Measurements from ENCODE around the gene SRSF3. TPM values are rescaled to one million over a fixed set of nuclear protein-coding genes. Genes with fewer than 3 reads are reported as not detected.

The SRSF3 gene
- total and polyA plus RNA-seq, 9 of the 15 experiments (the other 6 are each of a cell fraction or from before 2014, with no cell fraction given) = 337 to 1,200 (median 518) TPM

DNA sequence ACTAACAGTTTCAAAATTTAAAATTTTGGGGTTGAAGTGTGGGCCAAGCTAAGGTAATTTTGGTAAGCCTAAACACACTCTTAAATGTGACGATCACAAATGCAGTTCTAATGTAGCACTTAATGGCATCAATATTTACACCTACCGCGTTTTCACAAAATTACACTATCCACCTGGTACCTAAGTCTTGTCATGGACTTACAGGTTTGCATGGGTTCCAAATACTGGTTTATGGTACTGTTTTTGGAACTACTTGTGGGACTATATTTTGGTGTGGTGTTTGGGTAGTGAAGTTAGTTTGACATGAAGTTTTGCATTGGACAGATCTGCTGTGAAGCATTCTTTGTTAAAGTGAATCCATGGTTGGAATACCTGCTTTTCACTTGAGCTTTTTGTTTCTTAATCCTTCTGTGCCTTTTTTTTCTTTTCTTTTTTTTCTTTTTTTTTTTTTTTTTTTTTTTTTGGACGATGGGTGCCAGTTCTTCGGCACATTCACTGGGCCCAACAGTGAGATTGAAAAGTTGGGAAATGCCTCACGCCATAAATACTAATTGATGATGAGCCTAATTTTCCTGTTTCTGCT, 6.5 kb downstream of the SRSF3 start (continued):
- TF ChIP-seq POLR2AphosphoS5 (IDR thresholded peaks at IDR 0.05; ENCODE audit: control insufficient read depth, insufficient read depth, low read depth, low read length) = peak; percentile 58; the same call in 1 of the 2 replicates
- TF ChIP-seq SAP30 (IDR thresholded peaks at IDR 0.05; ENCODE audit: borderline replicate concordance, insufficient read depth, low read depth, low read length, poor library complexity, severe bottlenecking) = no peak
- TF ChIP-seq ZSCAN29 (IDR thresholded peaks at IDR 0.05) = no peak
- TF ChIP-seq POLR2B (IDR thresholded peaks at IDR 0.05; ENCODE audit: low read depth, partially characterized antibody) = peak; percentile 34
- peak; percentile 70 for TF ChIP-seq NFXL1 (CRISPR knock-in tag; IDR thresholded peaks at IDR 0.05)
- no peak for TF ChIP-seq ZNF830 (CRISPR knock-in tag; IDR thresholded peaks at IDR 0.05)
- no peak for TF ChIP-seq ZNF668 (CRISPR knock-in tag; IDR thresholded peaks at IDR 0.05)
- no peak for TF ChIP-seq TOE1 (IDR thresholded peaks at IDR 0.05; ENCODE audit: borderline replicate concordance)
- TF ChIP-seq TOE1 (CRISPR knock-in tag; IDR thresholded peaks at IDR 0.05; ENCODE audit: borderline replicate concordance, low read depth) = no peak
- no peak for TF ChIP-seq KLF1 (tag; IDR thresholded peaks at IDR 0.05)
- no peak for TF ChIP-seq ZKSCAN8 (CRISPR knock-in tag; IDR thresholded peaks at IDR 0.05)
- no peak for TF ChIP-seq ZC3H8 (IDR thresholded peaks at IDR 0.05)
- TF ChIP-seq, protein P1, sequence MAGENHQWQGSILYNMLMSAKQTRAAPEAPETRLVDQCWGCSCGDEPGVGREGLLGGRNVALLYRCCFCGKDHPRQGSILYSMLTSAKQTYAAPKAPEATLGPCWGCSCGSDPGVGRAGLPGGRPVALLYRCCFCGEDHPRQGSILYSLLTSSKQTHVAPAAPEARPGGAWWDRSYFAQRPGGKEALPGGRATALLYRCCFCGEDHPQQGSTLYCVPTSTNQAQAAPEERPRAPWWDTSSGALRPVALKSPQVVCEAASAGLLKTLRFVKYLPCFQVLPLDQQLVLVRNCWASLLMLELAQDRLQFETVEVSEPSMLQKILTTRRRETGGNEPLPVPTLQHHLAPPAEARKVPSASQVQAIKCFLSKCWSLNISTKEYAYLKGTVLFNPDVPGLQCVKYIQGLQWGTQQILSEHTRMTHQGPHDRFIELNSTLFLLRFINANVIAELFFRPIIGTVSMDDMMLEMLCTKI (IDR thresholded peaks at IDR 0.05; ENCODE audit: partially characterized antibody) = no peak
- TF ChIP-seq TFAM (CRISPR knock-in tag; conservative IDR thresholded peaks at IDR 0.05) = no peak
- TF ChIP-seq HNRNPUL1 (IDR thresholded peaks at IDR 0.05; ENCODE audit: low read length) = no peak
- 0 out of 2 replicates have a peak, but pooled peaks have one; percentile 23 for TF ChIP-seq ILF3 (IDR thresholded peaks at IDR 0.05; ENCODE audit: borderline replicate concordance)
- TF ChIP-seq HDAC8 (tag; IDR thresholded peaks at IDR 0.05) = no peak
- TF ChIP-seq JUND (IDR thresholded peaks at IDR 0.05; ENCODE audit: borderline replicate concordance, low read depth, low read length) = no peak
- no peak for TF ChIP-seq JUND (tag; IDR thresholded peaks at IDR 0.05; ENCODE audit: borderline replicate concordance, low read depth, low read length)
- TF ChIP-seq, protein P2, sequence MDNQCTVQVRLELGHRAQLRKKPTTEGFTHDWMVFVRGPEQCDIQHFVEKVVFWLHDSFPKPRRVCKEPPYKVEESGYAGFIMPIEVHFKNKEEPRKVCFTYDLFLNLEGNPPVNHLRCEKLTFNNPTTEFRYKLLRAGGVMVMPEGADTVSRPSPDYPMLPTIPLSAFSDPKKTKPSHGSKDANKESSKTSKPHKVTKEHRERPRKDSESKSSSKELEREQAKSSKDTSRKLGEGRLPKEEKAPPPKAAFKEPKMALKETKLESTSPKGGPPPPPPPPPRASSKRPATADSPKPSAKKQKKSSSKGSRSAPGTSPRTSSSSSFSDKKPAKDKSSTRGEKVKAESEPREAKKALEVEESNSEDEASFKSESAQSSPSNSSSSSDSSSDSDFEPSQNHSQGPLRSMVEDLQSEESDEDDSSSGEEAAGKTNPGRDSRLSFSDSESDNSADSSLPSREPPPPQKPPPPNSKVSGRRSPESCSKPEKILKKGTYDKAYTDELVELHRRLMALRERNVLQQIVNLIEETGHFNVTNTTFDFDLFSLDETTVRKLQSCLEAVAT (IDR thresholded peaks at IDR 0.05) = peak in 1 of 2 experiments; percentile 37; a peak in 1 of 4 replicates
- no peak for TF ChIP-seq MIER1 (IDR thresholded peaks at IDR 0.05; ENCODE audit: low read depth)
- TF ChIP-seq SMARCC2 (IDR thresholded peaks at IDR 0.05; ENCODE audit: low read depth) = no peak
- TF ChIP-seq SUPT5H (IDR thresholded peaks at IDR 0.05) = peak; percentile 22; the same call in 1 of the 2 replicates
- peak; percentile 20; the same call in 1 of the 2 replicates for TF ChIP-seq KHSRP (IDR thresholded peaks at IDR 0.05)
- no peak for TF ChIP-seq HEY1 (CRISPR knock-in tag; IDR thresholded peaks at IDR 0.05; ENCODE audit: borderline replicate concordance)
- no peak for TF ChIP-seq ZNF311 (CRISPR knock-in tag; IDR thresholded peaks at IDR 0.05)
- TF ChIP-seq, protein P3, sequence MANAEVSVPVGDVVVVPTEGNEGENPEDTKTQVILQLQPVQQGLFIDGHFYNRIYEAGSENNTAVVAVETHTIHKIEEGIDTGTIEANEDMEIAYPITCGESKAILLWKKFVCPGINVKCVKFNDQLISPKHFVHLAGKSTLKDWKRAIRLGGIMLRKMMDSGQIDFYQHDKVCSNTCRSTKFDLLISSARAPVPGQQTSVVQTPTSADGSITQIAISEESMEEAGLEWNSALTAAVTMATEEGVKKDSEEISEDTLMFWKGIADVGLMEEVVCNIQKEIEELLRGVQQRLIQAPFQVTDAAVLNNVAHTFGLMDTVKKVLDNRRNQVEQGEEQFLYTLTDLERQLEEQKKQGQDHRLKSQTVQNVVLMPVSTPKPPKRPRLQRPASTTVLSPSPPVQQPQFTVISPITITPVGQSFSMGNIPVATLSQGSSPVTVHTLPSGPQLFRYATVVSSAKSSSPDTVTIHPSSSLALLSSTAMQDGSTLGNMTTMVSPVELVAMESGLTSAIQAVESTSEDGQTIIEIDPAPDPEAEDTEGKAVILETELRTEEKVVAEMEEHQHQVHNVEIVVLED (CRISPR knock-in tag; IDR thresholded peaks at IDR 0.05) = no peak
- no peak for TF ChIP-seq PHF21A (IDR thresholded peaks at IDR 0.05; ENCODE audit: borderline replicate concordance, low read depth)
